ENCODE results near the gene FBH1. TPM values are rescaled to one million over a fixed set of nuclear protein-coding genes. Genes with fewer than 3 reads are reported as not detected.

FBH1 gene
- total RNA-seq, 1 donor from 2014 or later, result 54.5 TPM

- Histone ChIP-seq H3K36me3 (ENCODE audit: control insufficient read depth, insufficient read depth, low read length) (peaks cover 9% of the 10 kb centered on the region), H3K4me3 (ENCODE audit: low read depth, low read length) (no peak overlapping the region), H3K27me3 (ENCODE audit: control insufficient read depth, insufficient read depth, low read length) (no peaks in the 10 kb centered on the region)
- FAIRE-seq, result no peak
- no peak for TF ChIP-seq CTCF (IDR thresholded peaks at IDR 0.05; ENCODE audit: insufficient read depth, low read length, severe bottlenecking)
- no peak for DNase-seq (ENCODE audit: low read depth)
Measured at GRCh38 chr10:5894403-5894802, 4.4 kb downstream of the FBH1 start.

- Histone ChIP-seq H3K27me3 (ENCODE audit: control insufficient read depth, insufficient read depth, low read length) (no peaks in the 10 kb centered on the region), H3K36me3 (ENCODE audit: control insufficient read depth, insufficient read depth, low read length) (peaks cover 9% of the 10 kb centered on the region), H3K4me3 (ENCODE audit: low read depth, low read length) (no peak overlapping the region)
- no peak for FAIRE-seq
- no peak for TF ChIP-seq CTCF (IDR thresholded peaks at IDR 0.05; ENCODE audit: insufficient read depth, low read length, severe bottlenecking)
- no peak for DNase-seq (ENCODE audit: low read depth)
Measured at GRCh38 chr10:5894873-5895272, 4.8 kb downstream of the FBH1 start.

GRCh38 chr10:5895365-5895764 lies 5.3 kb downstream of the FBH1 start:
- no peak for FAIRE-seq
- no peak for DNase-seq (ENCODE audit: low read depth)
- Histone ChIP-seq H3K4me3 (ENCODE audit: low read depth, low read length) (no peak overlapping the region), H3K36me3 (ENCODE audit: control insufficient read depth, insufficient read depth, low read length) (peaks cover 9% of the 10 kb centered on the region), H3K27me3 (ENCODE audit: control insufficient read depth, insufficient read depth, low read length) (no peaks in the 10 kb centered on the region)
- TF ChIP-seq CTCF (IDR thresholded peaks at IDR 0.05; ENCODE audit: insufficient read depth, low read length, severe bottlenecking), result no peak

GRCh38 chr10:5895804-5896203 lies 5.8 kb downstream of the FBH1 start:
- H3K36me3 ChIP-seq (ENCODE audit: control insufficient read depth, insufficient read depth, low read length), result peaks cover 9% of the 10 kb centered on the region
- no peaks in the 10 kb centered on the region for H3K27me3 ChIP-seq (ENCODE audit: control insufficient read depth, insufficient read depth, low read length)
- no peak overlapping the region for H3K4me3 ChIP-seq (ENCODE audit: low read depth, low read length)
- DNase-seq (ENCODE audit: low read depth) (no peak), FAIRE-seq (no peak)
- no peak for TF ChIP-seq CTCF (IDR thresholded peaks at IDR 0.05; ENCODE audit: insufficient read depth, low read length, severe bottlenecking)

- no peak overlapping the region for H3K4me3 ChIP-seq (ENCODE audit: low read depth, low read length)
- no peak for FAIRE-seq
- no peak for TF ChIP-seq CTCF (IDR thresholded peaks at IDR 0.05; ENCODE audit: insufficient read depth, low read length, severe bottlenecking)
- peaks cover 9% of the 10 kb centered on the region for H3K36me3 ChIP-seq (ENCODE audit: control insufficient read depth, insufficient read depth, low read length)
- H3K27me3 ChIP-seq (ENCODE audit: control insufficient read depth, insufficient read depth, low read length), result no peaks in the 10 kb centered on the region
- no peak for DNase-seq (ENCODE audit: low read depth)
Measured at GRCh38 chr10:5896208-5897052, 6.4 kb downstream of the FBH1 start.

GRCh38 chr10:5897053-5897340 lies 7.0 kb downstream of the FBH1 start:
- no peaks in the 10 kb centered on the region for H3K27me3 ChIP-seq (ENCODE audit: control insufficient read depth, insufficient read depth, low read length)
- TF ChIP-seq CTCF (IDR thresholded peaks at IDR 0.05; ENCODE audit: insufficient read depth, low read length, severe bottlenecking), result no peak
- H3K36me3 ChIP-seq (ENCODE audit: control insufficient read depth, insufficient read depth, low read length), result peaks cover 8% of the 10 kb centered on the region
- DNase-seq (ENCODE audit: low read depth) (no peak), FAIRE-seq (no peak)
- H3K4me3 ChIP-seq (ENCODE audit: low read depth, low read length), result no peak overlapping the region
